Measurements from ENCODE around the gene SHPK. TPM values are rescaled to one million over a fixed set of nuclear protein-coding genes. Genes with fewer than 3 reads are reported as not detected.

The SHPK gene
- total RNA-seq, 1 donor from 2014 or later: 10.6 TPM

GRCh38 chr17:3576970-3577369 lies 59.1 kb downstream of the SHPK start:
- no peak for ATAC-seq
- intact Hi-C loops (cut with DNase I): no loop called here
- Histone ChIP-seq H3K4me3 (no peak overlapping the region), H3K4me1 (no peaks in the 10 kb centered on the region), H3K36me3 (peaks cover 3% of the 10 kb centered on the region), H3K27me3 (ENCODE audit: low read depth) (no peaks in the 10 kb centered on the region), H3K9me3 (no peaks in the 10 kb centered on the region), H3K27ac (no peak overlapping the region)
- TF ChIP-seq CTCF (IDR thresholded peaks at IDR 0.05): no peak
- no peak for DNase-seq

DNA sequence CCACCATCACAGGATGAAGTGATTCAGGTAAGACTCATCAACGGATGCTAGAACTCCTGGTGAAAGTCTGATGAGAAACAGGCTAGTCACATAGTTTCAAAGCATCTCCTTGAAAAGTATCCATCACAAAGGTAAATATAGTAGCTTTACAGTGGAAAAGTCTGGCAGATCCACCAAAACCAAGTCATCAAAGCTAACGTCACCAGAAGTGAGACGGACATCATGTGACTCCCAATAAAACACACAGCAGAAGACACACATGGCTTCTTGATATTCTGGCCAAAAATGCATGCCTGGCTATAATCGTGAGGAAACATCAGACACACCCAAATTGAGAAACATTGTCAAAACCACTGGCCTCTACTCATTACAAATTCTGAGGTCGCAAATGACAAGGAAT lies 60.5 kb downstream of the SHPK start:
- intact Hi-C loops (cut with DNase I): no loop called here
- DNase-seq (no peak), ATAC-seq (no peak)
- Histone ChIP-seq H3K9me3 (no peaks in the 10 kb centered on the region), H3K27me3 (ENCODE audit: low read depth) (no peaks in the 10 kb centered on the region), H3K27ac (no peak overlapping the region), H3K4me1 (no peaks in the 10 kb centered on the region), H3K4me3 (no peak overlapping the region), H3K36me3 (peaks cover 18% of the 10 kb centered on the region)
- TF ChIP-seq CTCF (IDR thresholded peaks at IDR 0.05): no peak

- ATAC-seq (no peak), DNase-seq (no peak)
- intact Hi-C loops (cut with DNase I): no loop called here
- Histone ChIP-seq H3K9me3 (no peaks in the 10 kb centered on the region), H3K27me3 (ENCODE audit: low read depth) (no peaks in the 10 kb centered on the region), H3K4me1 (no peaks in the 10 kb centered on the region), H3K27ac (no peak overlapping the region), H3K4me3 (no peak overlapping the region), H3K36me3 (peaks cover 18% of the 10 kb centered on the region)
- TF ChIP-seq CTCF (IDR thresholded peaks at IDR 0.05): no peak
Measured at GRCh38 chr17:3574231-3574630, 61.8 kb downstream of the SHPK start.

DNA sequence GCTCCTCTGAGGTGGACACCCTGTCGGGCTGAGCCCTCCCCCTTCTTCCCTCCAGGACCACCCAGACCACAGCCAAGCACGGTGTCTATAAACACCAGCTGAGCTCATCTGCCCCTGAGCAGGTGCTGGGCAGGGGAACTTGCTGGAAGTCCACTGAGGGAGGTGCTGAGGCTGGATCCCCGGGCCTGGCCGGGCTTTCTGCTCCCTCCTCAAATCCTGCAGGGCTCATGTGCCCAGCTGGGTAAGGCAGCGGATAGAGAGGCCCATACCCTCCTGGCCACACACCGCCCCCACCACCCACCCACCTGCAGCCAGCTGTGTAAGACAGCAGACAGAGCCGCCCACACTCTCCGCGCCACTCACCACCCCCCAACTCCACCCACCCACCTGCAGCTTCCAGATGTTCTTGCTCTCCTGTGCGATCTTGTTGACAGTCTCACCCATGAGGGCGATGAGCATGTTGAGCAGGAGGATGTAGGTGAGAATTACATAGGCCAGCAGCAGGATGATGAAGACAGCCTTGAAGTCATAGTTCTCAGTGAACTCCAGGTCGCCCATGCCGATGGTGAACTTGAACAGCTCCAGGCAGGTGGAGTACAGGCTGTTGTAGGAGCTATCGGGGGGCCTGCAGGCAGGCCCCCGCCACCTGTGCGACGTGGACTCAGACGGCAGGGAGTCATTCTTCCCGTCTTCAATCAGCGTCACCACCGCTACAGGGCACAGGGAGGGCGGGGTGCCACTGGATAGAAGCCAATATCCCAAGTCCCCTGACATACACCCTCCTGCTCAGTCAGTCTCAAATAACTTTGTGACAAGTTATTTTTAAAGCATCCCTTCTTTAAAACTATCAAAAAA lies 62.6 kb downstream of the SHPK start:
- Histone ChIP-seq H3K27ac (no peak overlapping the region), H3K4me3 (no peak overlapping the region), H3K27me3 (ENCODE audit: low read depth) (no peaks in the 10 kb centered on the region), H3K36me3 (peaks cover 18% of the 10 kb centered on the region), H3K9me3 (no peaks in the 10 kb centered on the region), H3K4me1 (no peaks in the 10 kb centered on the region)
- DNase-seq: no peak
- no peak for TF ChIP-seq CTCF (IDR thresholded peaks at IDR 0.05)
- intact Hi-C loops (cut with DNase I): no loop called here
- ATAC-seq: no peak

DNA sequence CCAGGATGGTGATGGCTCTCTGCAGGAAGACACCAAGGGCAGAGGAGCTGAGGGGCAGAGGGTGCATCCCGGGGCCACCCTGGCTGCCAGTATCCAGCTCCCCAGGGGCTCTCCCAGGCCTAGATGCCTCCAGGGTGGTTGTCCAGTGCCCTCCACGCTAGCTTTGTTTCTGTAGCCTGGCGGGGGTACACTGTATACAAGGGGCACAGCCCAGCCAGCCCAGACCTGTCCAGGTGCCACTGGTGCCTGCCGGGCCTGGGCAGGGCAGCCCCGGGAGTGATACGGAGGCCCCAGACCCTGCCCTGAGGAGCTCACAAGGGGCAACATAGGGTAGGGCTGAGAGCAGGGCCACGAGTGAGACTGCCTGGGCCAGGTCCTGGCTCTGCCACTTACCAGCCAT lies 63.8 kb downstream of the SHPK start:
- intact Hi-C loops (cut with DNase I): no loop called here
- no peak for TF ChIP-seq CTCF (IDR thresholded peaks at IDR 0.05)
- Histone ChIP-seq H3K27me3 (ENCODE audit: low read depth) (no peaks in the 10 kb centered on the region), H3K36me3 (peaks cover 18% of the 10 kb centered on the region), H3K4me3 (no peak overlapping the region), H3K9me3 (no peaks in the 10 kb centered on the region), H3K4me1 (no peaks in the 10 kb centered on the region), H3K27ac (no peak overlapping the region)
- peak in 1 of 2 donors; percentile 7 for ATAC-seq
- DNase-seq: no peak

All from lower lobe of right lung (tissue), 2 donors.